OCI-LY7 (cell line): ENCODE results near the gene RSPH9. TPM values are rescaled to one million over a fixed set of nuclear protein-coding genes. Genes with fewer than 3 reads are reported as not detected.

ENCODE experiments used
- BruUV-seq: library from RNA; stranded (reverse); fragments of 400-500 nt; replicated peaks from 2 replicates; lab custom pipeline; 2021; lab: Mats Ljungman, UMichigan
- CTCF ChIA-PET: fragments of 300-600 bp; sonication (Branson Sonifier 250); formaldehyde crosslinking; loops from one replicate; lab custom pipeline; 2022; ENCODE audit warnings: antibody characterized with exemption; ENCODE audit not compliant: unreplicated experiment; lab: Charles Lee
- POLR2A ChIA-PET: fragments of 300-600 bp; sonication (Branson Sonifier 250); formaldehyde crosslinking; loops from one replicate; lab custom pipeline; 2022; ENCODE audit warnings: antibody characterized with exemption; lab: Charles Lee
- DNase-seq: peaks from one replicate; pipeline ENCODE4 v3.0.0-alpha.2; 2015; ENCODE audit warnings: low spot score
- H2AFZ ChIP-seq: fragments of 200-600 bp; sonication (generic), shearing (Covaris generic); 2 replicates; pipeline ENCODE4 v1.6.1; 2014; ENCODE audit warnings: mild to moderate bottlenecking, antibody characterized with exemption, low read length, moderate library complexity
- H3K27ac ChIP-seq: fragments of 200-600 bp; sonication (generic); 2 replicates; pipeline ENCODE4 v1.5.1; 2014; ENCODE audit warnings: mixed run types, low read depth, mild to moderate bottlenecking, moderate library complexity, low read length, inconsistent platforms; ENCODE audit not compliant: poor library complexity, severe bottlenecking
- H3K36me3 ChIP-seq: fragments of 200-600 bp; sonication (generic); 2 replicates; pipeline ENCODE4 v1.6.1; 2014; ENCODE audit warnings: mild to moderate bottlenecking, antibody characterized with exemption, low read length, moderate library complexity, mixed read lengths; ENCODE audit not compliant: insufficient read depth
- H3K4me1 ChIP-seq: fragments of 200-600 bp; sonication (generic); 2 replicates; pipeline ENCODE4 v1.5.1; 2014; ENCODE audit warnings: mild to moderate bottlenecking, low read length; ENCODE audit not compliant: insufficient read depth, poor library complexity, severe bottlenecking
- H3K4me2 ChIP-seq: fragments of 200-600 bp; sonication (generic); 2 replicates; pipeline ENCODE4 v1.6.1; 2014; ENCODE audit warnings: mild to moderate bottlenecking, low read length
- H3K4me3 ChIP-seq: fragments of 200-600 bp; sonication (generic); 2 replicates; pipeline ENCODE4 v1.5.1; 2014; ENCODE audit warnings: mild to moderate bottlenecking, low read depth, low read length; ENCODE audit not compliant: poor library complexity, severe bottlenecking
- H3K79me2 ChIP-seq: fragments of 200-600 bp; sonication (generic); 2 replicates; pipeline ENCODE4 v1.6.1; 2016; ENCODE audit warnings: low read depth, mild to moderate bottlenecking, low read length, moderate library complexity, mixed read lengths; ENCODE audit not compliant: insufficient read depth
- H3K9me2 ChIP-seq: fragments of 200-600 bp; sonication (generic); 2 replicates; pipeline ENCODE4 v1.6.1; 2016; ENCODE audit warnings: mild to moderate bottlenecking, low read length, mixed read lengths; ENCODE audit not compliant: insufficient read depth
- H3K9me3 ChIP-seq: fragments of 200-600 bp; sonication (generic); 2 replicates; pipeline ENCODE4 v1.6.1; 2014; ENCODE audit warnings: mild to moderate bottlenecking, mixed run types, low read length, mixed read lengths
- H4K20me1 ChIP-seq: fragments of 200-600 bp; sonication (generic); 2 replicates; pipeline ENCODE4 v1.6.1; 2014; ENCODE audit warnings: mild to moderate bottlenecking, antibody characterized with exemption, low read length, moderate library complexity, mixed read lengths; ENCODE audit not compliant: insufficient read depth
- EZH2phosphoT487 ChIP-seq: fragments of 200-600 bp; sonication (generic); IDR thresholded peaks from 2 replicates; pipeline ENCODE4 v1.6.1; 2018; ENCODE audit warnings: low read depth, borderline replicate concordance, mild to moderate bottlenecking, mixed run types, antibody characterized with exemption, low read length, moderate library complexity, mixed read lengths
- intact Hi-C: fragments of 100-400 bp; cut with micrococcal nuclease; formaldehyde crosslinking; loops from one replicate; pipeline ENCODE4 v1.10.0; 2022; ENCODE audit not compliant: unreplicated experiment
- total RNA-seq, 2 experiments: library from RNA; depleted of rRNA in 1 of 2; stranded (reverse); fragments of >200 nt in 1 of 2; shearing (Covaris generic) in 1 of 2; gene quantifications; 2 replicates each; pipeline ENCODE4 v1.2.3, GENCODE V29; 2014 to 2022
- TF ChIP-seq, protein P1 (sequence below): fragments of 200-600 bp; sonication (generic); conservative IDR thresholded peaks from 2 replicates; pipeline ENCODE4 v1.5.1; 2014; ENCODE audit warnings: mild to moderate bottlenecking, antibody characterized with exemption, low read length, moderate library complexity, mixed read lengths

The RSPH9 gene
- total RNA-seq, 2 experiments from 2014 or later = 0.28 TPM; not detected in 1

DNA sequence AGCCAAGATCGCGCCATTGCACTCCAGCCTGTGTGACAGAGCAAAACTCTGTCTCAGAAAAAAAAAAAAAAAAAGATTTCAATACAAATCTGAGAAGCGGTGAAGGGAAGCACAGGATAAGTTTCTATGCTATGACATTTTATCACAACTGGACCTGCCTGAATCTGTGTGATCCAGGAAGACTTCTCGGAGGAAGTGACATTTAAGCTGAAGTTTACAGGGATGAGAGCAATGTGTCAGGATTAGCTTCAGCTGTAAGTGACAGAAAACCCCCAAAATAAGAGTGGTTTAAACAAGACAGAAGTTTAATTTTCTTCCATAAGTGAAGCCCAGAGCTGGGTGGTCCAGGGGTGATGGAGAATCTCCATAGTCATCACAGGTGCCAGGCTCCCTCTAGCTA is 76.2 kb downstream of the RSPH9 start:
- Histone ChIP-seq H3K9me2 (no peaks in the 10 kb centered on the region), H2AFZ (no peak overlapping the region), H3K79me2 (no peaks in the 10 kb centered on the region), H3K36me3 (no peaks in the 10 kb centered on the region), H4K20me1 (no peaks in the 10 kb centered on the region), H3K4me3 (no peak overlapping the region), H3K27ac (no peak overlapping the region), H3K9me3 (no peaks in the 10 kb centered on the region), H3K4me2 (no peak overlapping the region), H3K4me1 (peaks cover 47% of the 10 kb centered on the region)
- TF ChIP-seq EZH2phosphoT487 = no peak
- TF ChIP-seq, protein P1, sequence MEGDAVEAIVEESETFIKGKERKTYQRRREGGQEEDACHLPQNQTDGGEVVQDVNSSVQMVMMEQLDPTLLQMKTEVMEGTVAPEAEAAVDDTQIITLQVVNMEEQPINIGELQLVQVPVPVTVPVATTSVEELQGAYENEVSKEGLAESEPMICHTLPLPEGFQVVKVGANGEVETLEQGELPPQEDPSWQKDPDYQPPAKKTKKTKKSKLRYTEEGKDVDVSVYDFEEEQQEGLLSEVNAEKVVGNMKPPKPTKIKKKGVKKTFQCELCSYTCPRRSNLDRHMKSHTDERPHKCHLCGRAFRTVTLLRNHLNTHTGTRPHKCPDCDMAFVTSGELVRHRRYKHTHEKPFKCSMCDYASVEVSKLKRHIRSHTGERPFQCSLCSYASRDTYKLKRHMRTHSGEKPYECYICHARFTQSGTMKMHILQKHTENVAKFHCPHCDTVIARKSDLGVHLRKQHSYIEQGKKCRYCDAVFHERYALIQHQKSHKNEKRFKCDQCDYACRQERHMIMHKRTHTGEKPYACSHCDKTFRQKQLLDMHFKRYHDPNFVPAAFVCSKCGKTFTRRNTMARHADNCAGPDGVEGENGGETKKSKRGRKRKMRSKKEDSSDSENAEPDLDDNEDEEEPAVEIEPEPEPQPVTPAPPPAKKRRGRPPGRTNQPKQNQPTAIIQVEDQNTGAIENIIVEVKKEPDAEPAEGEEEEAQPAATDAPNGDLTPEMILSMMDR = no peak
- no TSS peak for BruUV-seq
- DNase-seq = no peak
- intact Hi-C loops = loop anchor here (5.0 kb wide), 2 partner anchors 96 to 281 kb away; no protein-coding TSS in a partner anchor
- ChIA-PET POLR2A (interaction anchor here (0.8 to 2.3 kb wide), 3 partner anchors 11 to 15 kb away, joined by 3 to 13 read pairs (median 4); no protein-coding TSS in a partner anchor), CTCF (no interaction called here)

Other genes starting within 250 kb of the RSPH9 start
- 11.4 and 12.4 TPM in 2 replicates for gene ABCC10, start 217.5 kb upstream of the RSPH9 start, total RNA-seq (2014; rRNA removed; shearing (Covaris generic))
- gene ABCC10, start 217.5 kb upstream of the RSPH9 start, total RNA-seq (2022) = 31.1 and 35.3 TPM in 2 replicates
- gene DLK2, start 189.5 kb upstream of the RSPH9 start, total RNA-seq (2014; rRNA removed; shearing (Covaris generic)) = not detected in 2 replicates
- not detected in 2 replicates for gene DLK2, start 189.5 kb upstream of the RSPH9 start, total RNA-seq (2022)
- gene TJAP1, start 167.5 kb upstream of the RSPH9 start, total RNA-seq (2014; rRNA removed; shearing (Covaris generic)) = 16.7 and 22.0 TPM in 2 replicates
- 32.3 and 34.4 TPM in 2 replicates for gene TJAP1, start 167.5 kb upstream of the RSPH9 start, total RNA-seq (2022)
- gene LRRC73, start 134.7 kb upstream of the RSPH9 start, total RNA-seq (2014; rRNA removed; shearing (Covaris generic)) = 0.19 TPM in 1 of 2 replicates, not detected in the other
- gene LRRC73, start 134.7 kb upstream of the RSPH9 start, total RNA-seq (2022) = 0.25 and 0.52 TPM in 2 replicates
- 31.8 and 38.2 TPM in 2 replicates for gene YIPF3, start 128.1 kb upstream of the RSPH9 start, total RNA-seq (2014; rRNA removed; shearing (Covaris generic))
- gene YIPF3, start 128.1 kb upstream of the RSPH9 start, total RNA-seq (2022) = 41.9 and 45.5 TPM in 2 replicates
- 40.7 and 46.0 TPM in 2 replicates for gene POLR1C, start 127.9 kb upstream of the RSPH9 start, total RNA-seq (2014; rRNA removed; shearing (Covaris generic))
- 36.9 and 41.2 TPM in 2 replicates for gene POLR1C, start 127.9 kb upstream of the RSPH9 start, total RNA-seq (2022)
- 54.6 and 58.5 TPM in 2 replicates for gene XPO5, start 69.0 kb upstream of the RSPH9 start, total RNA-seq (2014; rRNA removed; shearing (Covaris generic))
- gene XPO5, start 69.0 kb upstream of the RSPH9 start, total RNA-seq (2022) = 72.6 and 74.9 TPM in 2 replicates
- gene POLH, start 68.9 kb upstream of the RSPH9 start, total RNA-seq (2014; rRNA removed; shearing (Covaris generic)) = 64.3 and 67.3 TPM in 2 replicates
- gene POLH, start 68.9 kb upstream of the RSPH9 start, total RNA-seq (2022) = 93.5 and 120 TPM in 2 replicates
- gene GTPBP2, start 15.8 kb upstream of the RSPH9 start, total RNA-seq (2014; rRNA removed; shearing (Covaris generic)) = 64.8 and 72.4 TPM in 2 replicates
- gene GTPBP2, start 15.8 kb upstream of the RSPH9 start, total RNA-seq (2022) = 86.5 and 90.0 TPM in 2 replicates
- 24.0 and 30.8 TPM in 2 replicates for gene MAD2L1BP, start 9.2 kb upstream of the RSPH9 start, total RNA-seq (2014; rRNA removed; shearing (Covaris generic))
- gene MAD2L1BP, start 9.2 kb upstream of the RSPH9 start, total RNA-seq (2022) = 33.5 and 43.3 TPM in 2 replicates
- 57.3 and 86.1 TPM in 2 replicates for gene MRPS18A, start 42.8 kb downstream of the RSPH9 start, total RNA-seq (2014; rRNA removed; shearing (Covaris generic))
- 54.7 and 61.6 TPM in 2 replicates for gene MRPS18A, start 42.8 kb downstream of the RSPH9 start, total RNA-seq (2022)
- 59.7 and 66.3 TPM in 2 replicates for gene VEGFA, start 125.2 kb downstream of the RSPH9 start, total RNA-seq (2014; rRNA removed; shearing (Covaris generic))
- gene VEGFA, start 125.2 kb downstream of the RSPH9 start, total RNA-seq (2022) = 64.5 and 88.5 TPM in 2 replicates